Stimulated activated CD8-positive, alpha-beta memory T cell treated with anti-CD3 and anti-CD28 coated beads, Interleukin-7, amount 100 ng/mL, for 1 hour (primary cell): ENCODE measurements around the gene CD83.
"Not testable (repeated sequence)": the region's sequence is repeated elsewhere in the genome, so short reads cannot be mapped to it uniquely, and the experiment has no call there.

Experiments used
- DNase-seq, 2 donors: peaks; one replicate each; pipeline ENCODE4 v3.0.0-alpha.2; 2020; ENCODE audit warnings: low read depth in 2 of 2

Gene CD83

GRCh38 chr6:14117158-14118090 is at the start of gene CD83:
Gene CD83 (plus strand): TSS chr6:14117772. CDS start chr6:14117812, 40 bp downstream.
- DNase-seq, result peak; percentile 63 to 70

GRCh38 chr6:14068133-14068532 is 49.4 kb upstream of the CD83 start:
- DNase-seq, result no peak

GRCh38 chr6:14068623-14069022 is 48.9 kb upstream of the CD83 start:
- no peak for DNase-seq

- DNase-seq, result no peak
Measured at GRCh38 chr6:14070457-14070856, 47.1 kb upstream of the CD83 start.

- no peak for DNase-seq
Measured at GRCh38 chr6:14072084-14072483, 45.5 kb upstream of the CD83 start.

- not testable (repeated sequence) for DNase-seq
Measured at GRCh38 chr6:14073561-14074354, 43.8 kb upstream of the CD83 start.

GRCh38 chr6:14074476-14075094 is 43.0 kb upstream of the CD83 start:
- DNase-seq, result no peak

GRCh38 chr6:14075095-14075503 is 42.5 kb upstream of the CD83 start:
- no peak for DNase-seq

GRCh38 chr6:14077193-14077867 is 40.2 kb upstream of the CD83 start:
- no peak for DNase-seq

- DNase-seq, result no peak
Measured at GRCh38 chr6:14079433-14079832, 38.1 kb upstream of the CD83 start.

- DNase-seq, result no peak
Measured at GRCh38 chr6:14079971-14080370, 37.6 kb upstream of the CD83 start.

GRCh38 chr6:14081126-14081525 is 36.4 kb upstream of the CD83 start:
- no peak for DNase-seq

GRCh38 chr6:14082771-14083170 is 34.8 kb upstream of the CD83 start:
- DNase-seq, result no peak

- no peak for DNase-seq
Measured at GRCh38 chr6:14083262-14083661, 34.3 kb upstream of the CD83 start.

- no peak for DNase-seq
Measured at GRCh38 chr6:14083751-14084150, 33.8 kb upstream of the CD83 start.

- DNase-seq, result no peak
Measured at GRCh38 chr6:14084388-14084787, 33.2 kb upstream of the CD83 start.

GRCh38 chr6:14085176-14085787 is 32.3 kb upstream of the CD83 start:
- no peak for DNase-seq

GRCh38 chr6:14086701-14087100 is 30.9 kb upstream of the CD83 start:
- no peak for DNase-seq

GRCh38 chr6:14088600-14089192 is 28.9 kb upstream of the CD83 start:
- DNase-seq, result no peak

- DNase-seq, result no peak
Measured at GRCh38 chr6:14089224-14089623, 28.3 kb upstream of the CD83 start.
